Heart left ventricle (tissue), 16 donors: ENCODE data around the gene MYH14. TPM values are rescaled to one million over a fixed set of nuclear protein-coding genes. Genes with fewer than 3 reads are reported as not detected.
A peak's percentile ranks its signal among the peaks of the same experiment; 100 is the strongest.

Source experiments
- ATAC-seq, 4 donors: fragments of 200-7000 bp; cut with Tn5 transposase; one replicate each; pipeline ENCODE4 v1.9.1; 2020 to 2022; ENCODE audit warnings: moderate library complexity in 4 of 4, mild to moderate bottlenecking in 3 of 4, moderate number of reproducible peaks in 1 of 4
- DNase-seq, 5 donors: peaks; one replicate each; pipeline ENCODE4 v3.0.0-alpha.2; 2020
- H3K27ac ChIP-seq, 12 donors: fragments of 200-600 bp; sonication (generic) in 4 of 12; one replicate each; pipeline versions ENCODE4 v1.5.0 to v1.8.0; 2016 to 2022; ENCODE audit warnings: mild to moderate bottlenecking in 2 of 12
- H3K27me3 ChIP-seq, 9 donors: fragments of 200-600 bp; sonication (generic) in 2 of 9; one replicate each; pipeline versions ENCODE4 v1.5.1 to v1.8.0; 2016 to 2022; ENCODE audit warnings: mild to moderate bottlenecking in 3 of 9
- H3K36me3 ChIP-seq, 9 donors: fragments of 200-600 bp; sonication (generic) in 2 of 9; one replicate each; pipeline versions ENCODE4 v1.5.0 to v1.8.0; 2018 to 2022; ENCODE audit warnings: mild to moderate bottlenecking in 2 of 9
- H3K4me1 ChIP-seq, 12 donors: fragments of 200-600 bp; sonication (generic) in 4 of 12; one replicate each; pipeline versions ENCODE4 v1.5.0 to v1.8.0; 2016 to 2022; ENCODE audit warnings: mild to moderate bottlenecking in 3 of 12
- H3K4me3 ChIP-seq, 12 donors: fragments of 200-600 bp; sonication (generic) in 4 of 12; one replicate each; pipeline versions ENCODE4 v1.5.0 to v1.8.0; 2017 to 2022; ENCODE audit warnings: mild to moderate bottlenecking in 9 of 12, moderate library complexity in 4 of 12
- H3K9me3 ChIP-seq, 12 donors: fragments of 200-600 bp; sonication (generic) in 4 of 12; one replicate each; pipeline versions ENCODE4 v1.5.0 to v1.8.0; 2016 to 2022; ENCODE audit warnings: mild to moderate bottlenecking in 1 of 12
- CTCF ChIP-seq, 12 donors: fragments of 200-600 bp; sonication (generic) in 4 of 12; IDR thresholded peaks; one replicate each; pipeline versions ENCODE4 v1.5.0 to v1.8.0; 2018 to 2022; ENCODE audit warnings: antibody characterized with exemption in 12 of 12, mild to moderate bottlenecking in 5 of 12
- POLR2A ChIP-seq, 2 donors: fragments of 450-650 bp; IDR thresholded peaks; one replicate each; pipeline ENCODE4 v1.6.1; 2017; ENCODE audit warnings: antibody characterized with exemption in 2 of 2, mild to moderate bottlenecking in 2 of 2, moderate library complexity in 2 of 2
- WGBS, 4 donors: extraction: QIAGEN DNeasy Blood & Tissue Kit in 2 of 4; methylation state at CpG; one replicate each; pipeline versions ENCODE4 v1.1.5 to v1.1.7; 2013 to 2018; 5-methylcytosine and 5-hydroxymethylcytosine counted together
- intact Hi-C, 10 donors: fragments of 100-400 bp; cut with DNase I; formaldehyde crosslinking; loops; one replicate each; pipeline versions ENCODE4 v1.11.1 to v1.14.2; 2022
- polyA plus RNA-seq, 2 donors: library from polyadenylated mRNA; stranded (reverse); fragments of 200-250 nt; gene quantifications; one replicate each; pipeline ENCODE4 v1.2.3, GENCODE V29; 2013
- total RNA-seq, 9 donors: library from RNA; depleted of rRNA in 2 of 9; stranded (reverse); fragments of >200 nt in 2 of 9; fragmentation: NEBNext Ultra II Directional in 3 of 9; extraction: Animal tissue kit (Norgen Biotek cat#: 25700) in 3 of 9; gene quantifications; one replicate each; pipeline versions ENCODE4 v1.1.0 to v1.2.4, GENCODE V29; 2016 to 2023
- donor health status: ischemic (EF 13 %, LVEDD 7.1; RV severe dilation, severe dysfunction).
- donor health status: healthy with polysubstance abuse.
- donor health status: DM: no; HTN: yes; CAD: no.
- donor health status: DM: no; HTN: no; CAD: no.
- donor health status: ischemic (EF 25% LVEDD 6.9; RV normal size, moderate dysfunction).
- donor health status: ischemic (EF 25% LVEDD 5.7; RV mildly dilated, moderate dysfunction).
- donor health status: healthy.
- donor health status: DM: yes; HTN: yes; CAD: no.
- donor health status: ischemic (EF 35%, LVEDD 5.7; RV mildly dilated, moderate dysfunction).
- donor health status: nonischemic (EF 11% LVEDD 7.7; RV severe dilation, severe dysfunction).
- donor health status: DM: yes; HTN: yes; CAD: no.
- donor health status: PGD.
- donor health status: ischemic (EF 29% LVEDD 5.4; RV normal size, mild dysfunction).
- donor health status: nonischemic (EF 23%, LVEDD 6.1; RV moderate dilation, normal function).

MYH14 gene
- total and polyA plus RNA-seq, 11 donors: 45.8 to 132 (median 90.5) TPM

- no peaks in the 10 kb centered on the region for H3K27me3 ChIP-seq
- H3K4me3 ChIP-seq: peak overlapping the region in 5 of 12 donors; percentile 43 to 71 (median 54)
- no peaks in the 10 kb centered on the region for H3K36me3 ChIP-seq
- ATAC-seq (no peak), DNase-seq (no peak)
- H3K27ac ChIP-seq: peak overlapping the region in 2 of 12 donors; percentile 84 to 87
- peaks cover 0 to 13% (median 0%) of the 10 kb centered on the region in 12 donors for H3K4me1 ChIP-seq
- TF ChIP-seq CTCF (IDR thresholded peaks at IDR 0.05): no peak
- TF ChIP-seq POLR2A (IDR thresholded peaks at IDR 0.05): no peak
- H3K9me3 ChIP-seq: no peaks in the 10 kb centered on the region
- intact Hi-C loops: loop anchor here in 7 of 10 donors (1.0 to 10.0 kb wide), 10 partner anchors 61 to 568 kb away; partner anchors contain the start of genes JOSD2 (in 1 of the 7) and SPIB (in 1 of the 7)
- 35 to 38% (median 36%) methylated on average over 13 of the region's 13 CpGs for WGBS, 4 donors
These were observed 153.3 kb downstream of the MYH14 start for GRCh38 chr19:50356691-50357177.

- peak; percentile 65 to 89 (median 76) for DNase-seq
- no peaks in the 10 kb centered on the region for H3K36me3 ChIP-seq
- peaks cover 0 to 13% (median 0%) of the 10 kb centered on the region in 12 donors for H3K4me1 ChIP-seq
- WGBS, 4 donors: 8 to 13% (median 10%) methylated on average over 49 to 54 of the region's 54 CpGs
- intact Hi-C loops: loop anchor here in 7 of 10 donors (1.0 to 10.0 kb wide), 10 partner anchors 60 to 567 kb away; partner anchors contain the start of genes JOSD2 (in 1 of the 7) and SPIB (in 1 of the 7)
- peak overlapping the region; percentile 37 to 92 (median 82) for H3K27ac ChIP-seq
- H3K9me3 ChIP-seq: no peaks in the 10 kb centered on the region
- peak; percentile 68 to 86 (median 75) for ATAC-seq
- H3K4me3 ChIP-seq: peak overlapping the region; percentile 14 to 71 (median 54)
- no peaks in the 10 kb centered on the region for H3K27me3 ChIP-seq
- no peak for TF ChIP-seq POLR2A (IDR thresholded peaks at IDR 0.05)
- TF ChIP-seq CTCF (IDR thresholded peaks at IDR 0.05): peak; percentile 82 to 94 (median 88)
These were observed 154.0 kb downstream of the MYH14 start for GRCh38 chr19:50357178-50358100.

DNA sequence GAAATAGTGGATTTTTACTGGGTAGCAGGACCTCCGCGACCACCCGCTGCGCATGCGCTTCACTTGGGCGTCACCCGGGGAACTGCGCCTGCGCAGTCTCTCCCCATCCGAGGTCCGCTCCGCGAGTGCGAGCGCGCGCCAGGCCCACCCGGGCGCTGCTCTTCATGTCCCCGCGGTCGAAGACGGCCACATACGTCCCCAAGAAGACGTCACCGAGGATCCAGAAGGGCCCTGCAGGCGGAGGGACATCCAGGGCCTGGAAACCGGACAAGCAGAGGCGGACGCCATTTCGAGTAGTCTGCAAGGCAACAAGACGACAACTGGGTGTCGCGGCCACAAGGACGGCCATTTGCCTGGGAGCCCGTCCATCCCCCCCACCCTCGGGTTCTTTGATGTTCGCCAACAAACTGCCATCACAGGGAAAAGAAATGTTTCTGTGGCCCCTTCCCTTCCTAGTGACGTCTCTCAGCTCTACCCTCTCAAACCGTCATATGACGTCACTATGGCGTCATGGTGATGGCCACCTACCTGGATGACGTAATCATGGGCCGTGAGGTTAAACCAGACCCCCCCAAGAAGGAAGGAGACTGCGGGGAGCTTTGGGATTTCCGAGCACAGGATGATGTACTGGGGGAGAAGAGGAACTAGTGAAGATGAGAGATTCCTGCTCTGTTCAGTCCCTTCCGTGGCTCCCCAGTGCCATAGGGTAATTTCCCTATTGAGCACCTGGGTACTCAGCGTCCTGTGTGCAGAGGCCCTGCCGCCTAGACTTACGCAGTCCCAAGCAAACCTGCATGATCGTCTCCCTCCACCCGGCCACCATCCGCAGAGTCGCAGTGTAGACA lies 155.3 kb downstream of the MYH14 start:
- no peak for TF ChIP-seq CTCF (IDR thresholded peaks at IDR 0.05)
- TF ChIP-seq POLR2A (IDR thresholded peaks at IDR 0.05): peak in 1 of 2 donors; percentile 55
- peak; percentile 70 to 92 (median 81) for DNase-seq
- Histone ChIP-seq H3K4me3 (peak overlapping the region; percentile 6 to 71 (median 54)), H3K36me3 (no peaks in the 10 kb centered on the region), H3K27me3 (no peaks in the 10 kb centered on the region), H3K9me3 (no peaks in the 10 kb centered on the region), H3K27ac (peak overlapping the region in 10 of 12 donors; percentile 34 to 92 (median 82)), H3K4me1 (peaks cover 0 to 13% (median 0%) of the 10 kb centered on the region in 12 donors)
- ATAC-seq: peak; percentile 17 to 76 (median 66)
- intact Hi-C loops: loop anchor here in 4 of 10 donors (5.0 to 10.0 kb wide), 5 partner anchors 59 to 566 kb away; partner anchors contain the start of gene SPIB (in 1 of the 4)
- 28 to 41% (median 32%) methylated on average over 51 to 54 of the region's 54 CpGs for whole genome bisulfite sequencing, 4 donors
